Stimulated activated naive B cell treated with anti-CD40 and anti-IgM and Interleukin-4, amounts not matched to agents 10 μg/mL and 1 μg/mL and 100 μg/mL, for 72 hours (primary cell): ENCODE measurements around the gene GRM7.
"Not testable (repeated sequence)": the region's sequence is repeated elsewhere in the genome, so short reads cannot be mapped to it uniquely, and the experiment has no call there.

Experiments
- ATAC-seq, 2 donors: fragments of 150-1000 bp; cut with Tn5 transposase; replicated peaks; 2 replicates each; pipeline ENCODE4 v1.10.0; 2021; ENCODE audit warnings: moderate library complexity in 1 of 2
- DNase-seq: peaks from one replicate; pipeline ENCODE4 v3.0.0; 2021
- H3K27ac Mint-ChIP-seq: one replicate; pipeline ENCODE4 v1.8.0; 2022; ENCODE audit warnings: mild to moderate bottlenecking, mixed read lengths
- H3K27me3 Mint-ChIP-seq, 2 donors: one replicate each; pipeline ENCODE4 v1.8.0; 2022; ENCODE audit warnings: mixed read lengths in 2 of 2
- H3K36me3 Mint-ChIP-seq, 2 donors: one replicate each; pipeline ENCODE4 v1.8.0; 2022; ENCODE audit warnings: mixed read lengths in 2 of 2, mild to moderate bottlenecking in 1 of 2
- H3K4me1 Mint-ChIP-seq, 2 donors: one replicate each; pipeline ENCODE4 v1.8.0; 2022; ENCODE audit warnings: mixed read lengths in 2 of 2, mild to moderate bottlenecking in 1 of 2
- H3K4me3 Mint-ChIP-seq, 2 donors: one replicate each; pipeline ENCODE4 v1.8.0; 2022; ENCODE audit warnings: mild to moderate bottlenecking in 2 of 2, mixed read lengths in 2 of 2, moderate library complexity in 1 of 2
- H3K9me3 Mint-ChIP-seq, 2 donors: one replicate each; pipeline ENCODE4 v1.8.0; 2022; ENCODE audit warnings: mixed read lengths in 2 of 2, mild to moderate bottlenecking in 1 of 2

The GRM7 gene

DNA sequence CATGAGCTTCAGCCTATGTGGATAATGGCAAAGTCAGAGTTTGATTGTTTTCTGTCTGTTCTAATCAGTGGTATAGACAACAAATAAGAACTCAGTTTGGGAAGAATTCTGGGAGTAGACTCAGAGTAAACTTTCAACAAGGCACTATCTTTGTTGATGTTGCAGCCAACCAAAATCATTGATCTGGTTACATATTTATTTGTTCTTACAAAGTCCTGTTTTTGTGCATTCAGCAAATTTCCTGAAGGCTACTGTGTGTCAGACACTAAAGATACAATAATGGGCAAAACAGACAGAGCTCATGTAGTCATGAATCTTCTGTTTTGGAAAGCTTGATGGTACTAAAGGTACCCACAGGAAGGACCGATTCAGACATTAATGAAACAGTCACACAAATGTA, 55.0 kb downstream of the GRM7 start:
- H3K27ac Mint-ChIP-seq = no peak overlapping the region
- DNase-seq (no peak), ATAC-seq (no peak)
- no peak overlapping the region for H3K4me3 Mint-ChIP-seq
- H3K36me3 Mint-ChIP-seq = no peaks in the 10 kb centered on the region
- H3K27me3 Mint-ChIP-seq = no peaks in the 10 kb centered on the region
- peaks cover 2 to 4% of the 10 kb centered on the region in 2 donors for H3K9me3 Mint-ChIP-seq
- H3K4me1 Mint-ChIP-seq = no peaks in the 10 kb centered on the region

DNA sequence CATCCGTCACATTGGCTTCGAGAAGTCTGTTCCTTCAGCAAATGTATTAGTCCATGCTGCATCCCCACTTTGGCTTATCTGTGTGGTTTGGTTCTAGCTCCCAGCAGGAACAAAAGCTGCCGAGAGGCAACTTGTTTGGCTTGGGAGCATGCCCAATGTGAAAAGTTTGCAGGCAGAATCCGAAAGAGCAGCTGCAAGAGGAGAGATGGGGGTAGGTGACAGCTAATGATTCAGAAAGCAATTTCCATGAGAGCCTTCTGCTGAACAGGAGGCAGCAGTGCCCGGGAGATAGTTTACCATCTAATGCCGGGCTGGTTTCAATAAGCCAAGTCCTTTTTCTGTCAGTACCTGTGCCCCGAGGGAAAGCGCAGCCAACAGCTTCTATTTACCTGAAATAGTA, 60.2 kb downstream of the GRM7 start:
- no peak overlapping the region for H3K27ac Mint-ChIP-seq
- ATAC-seq (no peak), DNase-seq (no peak)
- no peaks in the 10 kb centered on the region for H3K27me3 Mint-ChIP-seq
- H3K4me3 Mint-ChIP-seq = no peak overlapping the region
- H3K9me3 Mint-ChIP-seq = peaks cover 0 to 4% of the 10 kb centered on the region in 2 donors
- no peaks in the 10 kb centered on the region for H3K4me1 Mint-ChIP-seq
- H3K36me3 Mint-ChIP-seq = no peaks in the 10 kb centered on the region

DNA sequence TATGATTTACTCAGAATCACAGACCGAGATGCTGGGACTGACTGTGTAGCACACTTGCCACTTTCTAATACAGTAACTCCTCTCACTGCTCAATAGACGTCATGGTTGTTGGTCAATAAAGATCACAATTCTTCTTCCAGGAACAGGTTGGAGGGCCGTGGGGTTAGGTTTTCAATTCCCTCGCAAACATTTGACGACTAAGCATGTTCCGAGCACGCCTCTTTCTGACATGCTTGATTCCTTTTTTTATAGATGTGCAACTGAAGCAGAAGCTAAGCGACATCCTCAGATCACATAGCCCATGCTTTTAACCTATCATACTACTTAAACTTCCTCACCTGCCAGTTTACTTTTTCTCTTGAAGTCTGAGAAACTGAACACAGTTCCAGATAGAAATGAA, 61.0 kb downstream of the GRM7 start:
- Mint-ChIP-seq H3K27ac (no peak overlapping the region), H3K9me3 (peaks cover 0 to 4% of the 10 kb centered on the region in 2 donors), H3K27me3 (no peaks in the 10 kb centered on the region), H3K4me3 (no peak overlapping the region), H3K4me1 (no peaks in the 10 kb centered on the region), H3K36me3 (no peaks in the 10 kb centered on the region)
- DNase-seq = no peak
- no peak for ATAC-seq

DNA sequence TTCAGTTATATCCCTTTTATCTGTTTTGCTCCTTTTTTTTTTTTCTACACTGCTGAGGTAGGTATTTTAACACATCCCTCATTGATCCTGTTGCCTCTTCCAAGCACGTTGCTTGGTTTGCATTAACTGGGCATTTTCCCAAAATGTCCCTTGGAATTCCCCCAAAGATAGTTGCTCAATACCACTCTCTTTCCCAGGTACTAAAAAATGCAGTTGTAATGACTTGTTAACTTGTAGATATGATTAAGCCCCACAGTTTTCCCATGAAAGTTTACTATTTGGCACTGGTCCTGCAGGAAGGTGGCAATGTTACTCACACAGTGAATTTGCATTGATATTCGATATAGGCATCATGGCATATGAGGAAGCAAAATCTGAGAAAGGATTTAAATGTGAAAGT, 67.1 kb downstream of the GRM7 start:
- H3K4me1 Mint-ChIP-seq = no peaks in the 10 kb centered on the region
- H3K36me3 Mint-ChIP-seq = no peaks in the 10 kb centered on the region
- no peak overlapping the region for H3K27ac Mint-ChIP-seq
- H3K4me3 Mint-ChIP-seq = no peak overlapping the region
- H3K27me3 Mint-ChIP-seq = no peaks in the 10 kb centered on the region
- H3K9me3 Mint-ChIP-seq = peaks cover 0 to 2% of the 10 kb centered on the region in 2 donors
- DNase-seq (no peak), ATAC-seq (no peak)

DNA sequence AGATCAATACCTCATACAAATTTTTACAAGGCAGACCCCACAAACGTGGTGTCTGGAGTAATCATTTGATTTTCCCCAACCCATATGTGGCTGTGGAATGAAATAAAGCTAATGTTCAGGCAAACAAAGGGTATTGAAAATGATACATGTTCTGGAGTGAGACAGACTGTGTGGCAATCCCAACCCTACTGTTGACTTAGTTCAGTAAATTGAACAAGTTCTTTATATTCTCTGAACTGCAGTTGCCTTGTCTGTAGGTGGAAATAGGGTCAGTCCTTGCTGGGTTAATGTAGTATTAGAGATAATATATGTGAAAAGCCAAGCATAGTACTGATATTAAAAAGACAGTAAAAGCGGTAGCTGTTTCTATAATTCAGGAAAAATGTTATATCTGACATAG, 69.0 kb downstream of the GRM7 start:
- Mint-ChIP-seq H3K36me3 (no peaks in the 10 kb centered on the region), H3K9me3 (peaks cover 0 to 4% of the 10 kb centered on the region in 2 donors), H3K4me1 (no peaks in the 10 kb centered on the region), H3K4me3 (no peak overlapping the region), H3K27ac (no peak overlapping the region), H3K27me3 (no peaks in the 10 kb centered on the region)
- no peak for DNase-seq
- ATAC-seq = no peak

DNA sequence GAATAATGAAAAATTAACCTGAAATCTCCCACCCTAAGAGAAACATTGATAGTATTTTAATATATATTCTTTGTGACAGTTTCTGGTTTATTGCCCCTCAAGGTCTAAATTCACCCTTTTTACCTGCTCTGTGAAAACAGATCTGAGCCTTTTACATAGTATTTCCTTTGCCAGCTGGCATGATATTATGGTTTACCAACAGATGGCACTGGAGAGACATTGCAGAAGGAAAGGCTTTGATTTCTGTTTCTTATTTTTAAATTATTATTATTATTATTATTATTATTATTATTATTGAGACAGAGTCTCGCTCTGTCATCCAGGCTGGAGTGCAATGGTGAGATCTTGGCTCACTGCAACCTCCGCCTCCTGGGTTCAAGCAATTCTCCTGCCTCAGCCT, 74.5 kb downstream of the GRM7 start:
- not testable (repeated sequence) for H3K4me3 Mint-ChIP-seq, H3K27me3 Mint-ChIP-seq, ATAC-seq, H3K4me1 Mint-ChIP-seq, H3K9me3 Mint-ChIP-seq, H3K27ac Mint-ChIP-seq, H3K36me3 Mint-ChIP-seq, DNase-seq

DNA sequence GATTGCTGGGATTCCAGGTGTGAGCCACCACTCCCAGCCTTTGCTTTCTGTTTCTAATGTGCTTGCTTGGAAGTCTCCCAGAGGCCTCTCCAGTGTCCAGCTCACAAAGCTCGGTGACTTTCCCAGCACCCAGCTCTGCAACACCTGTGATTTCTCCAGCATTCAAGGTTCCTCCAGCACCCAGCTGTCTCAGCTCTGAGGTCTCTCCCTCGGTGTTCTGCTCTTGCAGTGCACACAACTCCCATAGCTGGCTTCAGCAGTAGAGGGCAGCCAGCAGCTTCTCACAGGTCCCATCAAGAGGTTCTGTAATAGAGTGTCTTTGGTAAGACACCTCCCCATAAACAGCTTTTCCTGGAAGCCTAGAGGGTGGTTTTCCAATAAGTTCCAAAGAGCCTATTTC, 75.1 kb downstream of the GRM7 start:
- Mint-ChIP-seq H3K4me3 (no peak overlapping the region), H3K4me1 (no peaks in the 10 kb centered on the region), H3K27me3 (no peaks in the 10 kb centered on the region), H3K27ac (no peak overlapping the region), H3K9me3 (peaks cover 0 to 3% of the 10 kb centered on the region in 2 donors), H3K36me3 (no peaks in the 10 kb centered on the region)
- ATAC-seq (no peak), DNase-seq (no peak)

DNA sequence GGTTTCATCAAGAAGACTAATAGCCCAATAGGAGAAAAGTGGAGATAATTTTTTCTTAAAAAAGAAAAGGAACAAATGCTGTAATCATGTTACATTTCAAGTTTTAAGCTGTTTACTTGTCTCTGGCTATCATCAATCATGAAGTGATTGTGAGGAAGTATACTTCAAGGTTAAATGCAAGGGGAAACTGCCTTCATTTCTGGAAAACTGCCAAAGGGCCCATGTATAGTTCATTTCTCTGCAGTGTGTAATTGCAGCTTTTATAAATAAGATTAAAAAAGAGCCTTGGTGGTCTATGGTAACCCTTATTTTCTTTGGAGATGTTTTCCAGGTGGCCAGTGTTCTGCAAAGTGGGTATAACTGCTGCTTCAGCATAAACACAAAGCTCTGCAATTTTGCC, 101.9 kb downstream of the GRM7 start:
- no peak for DNase-seq
- no peak overlapping the region for H3K27ac Mint-ChIP-seq
- ATAC-seq = no peak
- no peaks in the 10 kb centered on the region for H3K27me3 Mint-ChIP-seq
- no peaks in the 10 kb centered on the region for H3K4me1 Mint-ChIP-seq
- no peaks in the 10 kb centered on the region for H3K9me3 Mint-ChIP-seq
- no peak overlapping the region for H3K4me3 Mint-ChIP-seq
- no peaks in the 10 kb centered on the region for H3K36me3 Mint-ChIP-seq

DNA sequence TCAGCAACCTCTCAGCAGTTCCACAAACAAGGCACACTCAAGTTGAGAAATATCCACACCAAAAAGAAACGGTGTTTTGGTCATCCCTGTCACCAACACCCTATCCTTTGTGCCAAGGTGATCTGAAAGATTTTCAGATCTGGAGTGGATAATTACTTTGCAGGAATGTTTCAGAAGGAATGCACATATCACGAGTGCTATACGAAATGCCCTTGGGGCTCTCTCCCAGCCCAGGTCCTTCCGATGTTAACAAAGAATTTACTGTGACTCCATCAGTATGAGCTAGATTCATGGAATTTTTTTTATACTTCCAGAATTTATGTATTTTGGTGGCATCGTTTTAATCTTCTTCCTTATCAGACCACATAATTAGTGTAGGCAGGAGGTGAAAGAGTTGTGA, 105.0 kb downstream of the GRM7 start:
- Mint-ChIP-seq H3K4me3 (no peak overlapping the region), H3K27ac (no peak overlapping the region), H3K36me3 (no peaks in the 10 kb centered on the region), H3K9me3 (peaks cover 0 to 2% of the 10 kb centered on the region in 2 donors), H3K27me3 (no peaks in the 10 kb centered on the region), H3K4me1 (no peaks in the 10 kb centered on the region)
- DNase-seq (no peak), ATAC-seq (no peak)

DNA sequence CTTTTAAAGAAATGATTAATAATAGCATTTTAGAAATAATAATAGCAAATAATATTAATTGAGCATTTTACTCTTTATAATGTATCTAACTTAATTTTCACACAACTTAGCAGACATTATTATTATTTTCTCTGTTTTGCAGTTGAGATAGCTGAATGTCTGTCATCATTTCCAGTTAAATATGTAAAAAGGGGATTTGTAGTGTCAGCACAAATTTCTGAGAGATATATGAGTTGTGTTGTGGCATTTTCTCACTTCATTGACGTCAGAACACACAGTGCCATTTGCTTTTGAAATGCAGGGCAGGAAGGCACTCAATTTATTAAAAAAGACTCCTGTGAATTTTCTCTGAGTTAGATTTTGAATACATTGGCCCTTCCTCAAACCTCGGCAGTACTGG, 111.0 kb downstream of the GRM7 start:
- no peaks in the 10 kb centered on the region for H3K27me3 Mint-ChIP-seq
- H3K27ac Mint-ChIP-seq = no peak overlapping the region
- DNase-seq (no peak), ATAC-seq (no peak)
- H3K4me3 Mint-ChIP-seq = no peak overlapping the region
- peaks cover 0 to 2% of the 10 kb centered on the region in 2 donors for H3K9me3 Mint-ChIP-seq
- H3K36me3 Mint-ChIP-seq = no peaks in the 10 kb centered on the region
- H3K4me1 Mint-ChIP-seq = no peaks in the 10 kb centered on the region

DNA sequence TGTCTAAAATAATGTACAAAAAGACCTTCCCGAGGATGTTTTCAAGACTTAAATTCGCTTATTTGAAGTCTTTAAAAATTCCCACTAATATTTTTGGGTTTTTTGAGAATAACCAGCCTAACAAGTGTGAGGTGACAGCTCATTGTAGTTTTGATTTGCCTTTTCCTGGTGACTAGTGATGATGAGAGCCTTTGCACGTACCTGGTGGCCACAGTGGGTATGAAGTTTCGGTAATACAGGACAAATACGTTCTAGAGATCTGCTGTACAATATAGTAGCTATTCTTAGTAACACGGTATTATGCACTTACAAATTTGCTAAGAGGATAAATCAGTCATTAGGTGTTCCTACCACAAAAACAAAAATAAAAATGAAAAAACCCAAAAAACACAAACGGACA, 124.9 kb downstream of the GRM7 start:
- Mint-ChIP-seq H3K27ac (no peak overlapping the region), H3K27me3 (no peaks in the 10 kb centered on the region), H3K9me3 (peaks cover 5 to 7% of the 10 kb centered on the region in 2 donors), H3K4me1 (no peaks in the 10 kb centered on the region), H3K4me3 (no peak overlapping the region), H3K36me3 (no peaks in the 10 kb centered on the region)
- no peak for ATAC-seq
- DNase-seq = no peak

DNA sequence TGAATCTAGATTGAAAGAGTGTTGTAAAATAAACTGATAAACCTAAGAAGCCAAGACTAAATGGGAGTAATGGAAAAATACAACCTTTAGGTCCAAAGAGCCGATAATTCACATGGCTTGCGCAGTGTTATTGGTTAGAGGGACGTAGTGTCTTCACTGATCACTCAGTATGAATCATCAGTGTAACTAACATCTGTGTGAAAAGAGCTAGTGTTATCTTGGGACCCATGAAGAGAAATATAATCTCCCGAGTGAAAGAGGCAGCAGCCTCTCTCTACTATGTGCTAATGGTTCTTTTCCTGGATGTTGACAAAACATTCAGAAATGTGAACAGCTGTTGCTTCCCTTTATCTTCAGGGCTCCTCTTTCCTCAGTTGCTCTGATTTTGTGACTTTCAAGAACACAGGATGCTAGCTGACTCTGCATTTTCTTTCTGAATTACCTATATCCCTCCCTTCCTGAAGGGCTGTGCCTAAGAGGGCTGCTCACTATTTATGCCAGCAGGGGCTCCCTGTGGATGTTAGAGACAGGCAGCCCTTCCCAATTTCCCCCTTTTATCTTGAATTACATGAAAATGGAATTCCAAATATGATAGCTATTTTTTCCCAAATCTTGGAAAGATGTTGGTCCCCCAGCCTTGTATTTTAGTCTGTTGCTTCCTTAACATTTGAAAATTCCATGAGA, 128.8 kb downstream of the GRM7 start:
- H3K9me3 Mint-ChIP-seq = peaks cover 3 to 7% of the 10 kb centered on the region in 2 donors
- no peaks in the 10 kb centered on the region for H3K4me1 Mint-ChIP-seq
- H3K36me3 Mint-ChIP-seq = peaks cover 0 to 2% of the 10 kb centered on the region in 2 donors
- H3K27ac Mint-ChIP-seq = no peak overlapping the region
- DNase-seq (no peak), ATAC-seq (no peak)
- no peak overlapping the region for H3K4me3 Mint-ChIP-seq
- H3K27me3 Mint-ChIP-seq = no peaks in the 10 kb centered on the region

DNA sequence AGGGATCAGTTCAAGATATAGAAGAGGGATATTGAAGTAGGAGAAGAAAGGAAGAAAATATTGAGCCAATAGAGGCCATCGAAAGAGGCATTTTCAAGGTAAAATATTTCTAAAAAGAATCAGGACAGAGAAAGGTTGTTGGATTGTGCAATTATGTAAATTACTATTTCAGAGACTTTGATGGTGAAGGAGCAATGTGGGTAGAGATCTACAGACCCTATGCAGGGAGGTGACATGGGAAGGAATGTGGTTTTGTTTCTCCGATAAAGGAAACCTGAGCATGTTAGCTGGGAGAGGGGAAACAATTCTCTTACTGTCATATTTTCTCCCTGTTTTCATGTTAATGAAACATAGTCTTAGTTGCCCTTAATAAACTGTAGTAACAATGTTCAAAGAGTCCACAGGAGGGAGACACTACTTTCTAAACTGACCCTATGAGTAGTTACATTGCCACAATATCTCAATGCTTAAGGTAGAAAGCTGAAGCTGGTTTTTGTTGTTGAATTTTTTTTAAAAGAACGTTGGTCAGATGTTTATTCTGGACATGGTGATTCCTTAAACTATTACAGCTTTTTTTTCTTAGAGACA, 133.3 kb downstream of the GRM7 start:
- peaks cover 7 to 9% of the 10 kb centered on the region in 2 donors for H3K9me3 Mint-ChIP-seq
- no peak for ATAC-seq

DNA sequence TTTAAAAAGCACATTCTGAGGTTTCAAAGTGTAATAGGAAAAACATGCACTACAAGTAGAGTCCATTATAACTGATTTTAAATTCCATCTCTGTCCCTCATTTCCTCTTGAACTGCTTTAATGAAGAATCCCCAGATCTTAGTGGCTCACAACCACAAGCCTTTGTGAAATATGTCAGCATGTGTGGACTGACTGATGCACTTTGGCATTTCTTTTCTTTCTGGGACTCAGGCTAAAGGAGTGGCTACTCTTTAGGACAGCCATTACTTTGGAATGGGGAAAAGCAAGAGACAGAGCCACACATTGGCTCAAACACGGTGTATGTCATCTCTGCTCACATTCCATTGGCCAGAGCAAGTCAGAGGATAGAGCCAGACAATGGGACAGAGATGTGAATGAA, 139.6 kb downstream of the GRM7 start:
- H3K36me3 Mint-ChIP-seq = peaks cover 0 to 1% of the 10 kb centered on the region in 2 donors
- DNase-seq (no peak), ATAC-seq (no peak)
- H3K27ac Mint-ChIP-seq = no peak overlapping the region
- H3K4me3 Mint-ChIP-seq = no peak overlapping the region
- no peaks in the 10 kb centered on the region for H3K27me3 Mint-ChIP-seq
- H3K9me3 Mint-ChIP-seq = peaks cover 15 to 17% of the 10 kb centered on the region in 2 donors
- H3K4me1 Mint-ChIP-seq = no peaks in the 10 kb centered on the region

More for the DNA sequence above, 133.3 kb downstream of the GRM7 start:
- no peak overlapping the region for H3K27ac Mint-ChIP-seq
- no peaks in the 10 kb centered on the region for H3K27me3 Mint-ChIP-seq
- no peak overlapping the region for H3K4me3 Mint-ChIP-seq
- peaks cover 0 to 2% of the 10 kb centered on the region in 2 donors for H3K36me3 Mint-ChIP-seq
- H3K4me1 Mint-ChIP-seq = no peaks in the 10 kb centered on the region
- DNase-seq = no peak

DNA sequence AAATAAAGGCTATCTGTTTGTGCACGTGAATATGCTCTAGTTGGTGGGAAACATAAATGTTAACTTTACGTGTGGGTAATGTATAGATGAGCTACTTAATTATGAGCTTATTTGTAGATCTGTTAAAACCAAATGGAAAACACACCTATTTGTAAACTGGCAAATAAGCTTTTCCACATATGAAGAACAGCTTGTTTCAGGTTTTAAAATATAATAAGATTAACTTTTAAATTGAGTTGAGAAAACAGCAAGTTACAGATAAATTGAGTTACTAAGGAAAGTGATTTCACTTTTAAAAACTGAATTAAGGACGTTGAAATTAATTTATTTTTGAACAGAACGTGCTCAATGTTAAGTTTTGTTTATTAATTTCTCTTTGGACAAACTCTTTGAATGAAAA, 140.5 kb downstream of the GRM7 start:
- H3K36me3 Mint-ChIP-seq = peaks cover 0 to 1% of the 10 kb centered on the region in 2 donors
- H3K4me1 Mint-ChIP-seq = no peaks in the 10 kb centered on the region
- H3K27me3 Mint-ChIP-seq = no peaks in the 10 kb centered on the region
- no peak overlapping the region for H3K27ac Mint-ChIP-seq
- DNase-seq = no peak
- ATAC-seq = no peak
- H3K4me3 Mint-ChIP-seq = no peak overlapping the region
- H3K9me3 Mint-ChIP-seq = peaks cover 15 to 17% of the 10 kb centered on the region in 2 donors
